Trophoblast cell (in vitro differentiated cells and primary cell): ENCODE measurements around the gene USP49.

Experiments used
- DNase-seq, 2 donors: peaks; one replicate each; pipeline ENCODE4 v3.0.0-alpha.2; 2016
- H2AFZ ChIP-seq: 2 replicates; pipeline ENCODE4 v1.6.1; 2013; ENCODE audit warnings: low read length, moderate library complexity, mild to moderate bottlenecking; ENCODE audit not compliant: insufficient read depth, poor library complexity
- H2AK5ac ChIP-seq: 2 replicates; pipeline ENCODE4 v1.6.1; 2013; ENCODE audit warnings: mild to moderate bottlenecking, low read length
- H2BK120ac ChIP-seq: 2 replicates; pipeline ENCODE4 v1.6.1; 2013; ENCODE audit warnings: low read length, mild to moderate bottlenecking, moderate library complexity; ENCODE audit not compliant: insufficient read depth, poor library complexity
- H2BK12ac ChIP-seq: 2 replicates; pipeline ENCODE4 v1.6.1; 2013; ENCODE audit warnings: mild to moderate bottlenecking, low read length, moderate library complexity
- H2BK5ac ChIP-seq: 2 replicates; pipeline ENCODE4 v1.6.1; 2013; ENCODE audit warnings: low read length, low read depth, moderate library complexity, mild to moderate bottlenecking; ENCODE audit not compliant: poor library complexity
- H3K14ac ChIP-seq: 2 replicates; pipeline ENCODE4 v1.6.1; 2013; ENCODE audit warnings: mild to moderate bottlenecking, low read length
- H3K18ac ChIP-seq: 2 replicates; pipeline ENCODE4 v1.6.1; 2013; ENCODE audit warnings: mild to moderate bottlenecking, low read length
- H3K23ac ChIP-seq: 2 replicates; pipeline ENCODE4 v1.6.1; 2013; ENCODE audit warnings: low read length
- H3K27ac ChIP-seq: 2 replicates; pipeline ENCODE4 v1.5.1; 2013; ENCODE audit warnings: low read depth, mild to moderate bottlenecking, inconsistent platforms, low read length, moderate library complexity
- H3K27me3 ChIP-seq: 2 replicates; pipeline ENCODE4 v1.6.1; 2013; ENCODE audit warnings: inconsistent platforms, mild to moderate bottlenecking, low read length, moderate library complexity; ENCODE audit not compliant: insufficient read depth
- H3K36me3 ChIP-seq, 2 experiments: 1 replicate in 1 of 2; 2 replicates in 1 of 2; pipeline ENCODE4 v1.6.1; 2013; ENCODE audit warnings: low read length in 2 of 2, mild to moderate bottlenecking in 2 of 2, moderate library complexity in 1 of 2; ENCODE audit not compliant: insufficient read depth in 2 of 2, control insufficient read depth in 1 of 2
- H3K4ac ChIP-seq: 2 replicates; pipeline ENCODE4 v1.6.1; 2013; ENCODE audit warnings: low read depth, mild to moderate bottlenecking, low read length, moderate library complexity
- H3K4me1 ChIP-seq, 2 experiments: 1 replicate in 1 of 2; 2 replicates in 1 of 2; pipeline ENCODE4 v1.6.1; 2013; ENCODE audit warnings: low read length in 2 of 2, mild to moderate bottlenecking in 2 of 2, moderate library complexity in 1 of 2; ENCODE audit not compliant: insufficient read depth in 2 of 2, control insufficient read depth in 1 of 2
- H3K4me2 ChIP-seq: 2 replicates; pipeline ENCODE4 v1.6.1; 2013; ENCODE audit warnings: inconsistent platforms, mild to moderate bottlenecking, low read length, moderate library complexity
- H3K4me3 ChIP-seq: 2 replicates; pipeline ENCODE4 v1.5.1; 2013; ENCODE audit warnings: mild to moderate bottlenecking, low read depth, low read length, inconsistent platforms
- H3K79me1 ChIP-seq: one replicate; pipeline ENCODE4 v1.6.1; 2013; ENCODE audit warnings: low read length
- H3K79me2 ChIP-seq: 2 replicates; pipeline ENCODE4 v1.6.1; 2013; ENCODE audit warnings: low read length, mild to moderate bottlenecking; ENCODE audit not compliant: control insufficient read depth, insufficient read depth, poor library complexity
- H3K9ac ChIP-seq: 2 replicates; pipeline ENCODE4 v1.6.1; 2013; ENCODE audit warnings: mild to moderate bottlenecking, low read length
- H3K9me3 ChIP-seq: 2 replicates; pipeline ENCODE4 v1.6.1; 2013; ENCODE audit warnings: low read depth, mild to moderate bottlenecking, control low read depth, inconsistent platforms, low read length; ENCODE audit not compliant: insufficient read depth
- H4K12ac ChIP-seq: 2 replicates; pipeline ENCODE4 v1.6.1; 2013; ENCODE audit warnings: low read depth, mild to moderate bottlenecking, low read length, moderate library complexity
- H4K8ac ChIP-seq: 2 replicates; pipeline ENCODE4 v1.6.1; 2013; ENCODE audit warnings: low read depth, mild to moderate bottlenecking, low read length, moderate library complexity
- H4K91ac ChIP-seq: one replicate; pipeline ENCODE4 v1.6.1; 2013; ENCODE audit warnings: low read depth, mild to moderate bottlenecking, low read length, moderate library complexity
- WGBS: extraction: QIAGEN DNeasy Blood & Tissue Kit; methylation state at CpG from one replicate; pipeline ENCODE4 v1.1.7; 2013; ENCODE audit warnings: missing lambda C conversion rate; ENCODE audit not compliant: insufficient read length, insufficient coverage; ENCODE audit errors: extremely low coverage; 5-methylcytosine and 5-hydroxymethylcytosine counted together

Gene USP49

DNA sequence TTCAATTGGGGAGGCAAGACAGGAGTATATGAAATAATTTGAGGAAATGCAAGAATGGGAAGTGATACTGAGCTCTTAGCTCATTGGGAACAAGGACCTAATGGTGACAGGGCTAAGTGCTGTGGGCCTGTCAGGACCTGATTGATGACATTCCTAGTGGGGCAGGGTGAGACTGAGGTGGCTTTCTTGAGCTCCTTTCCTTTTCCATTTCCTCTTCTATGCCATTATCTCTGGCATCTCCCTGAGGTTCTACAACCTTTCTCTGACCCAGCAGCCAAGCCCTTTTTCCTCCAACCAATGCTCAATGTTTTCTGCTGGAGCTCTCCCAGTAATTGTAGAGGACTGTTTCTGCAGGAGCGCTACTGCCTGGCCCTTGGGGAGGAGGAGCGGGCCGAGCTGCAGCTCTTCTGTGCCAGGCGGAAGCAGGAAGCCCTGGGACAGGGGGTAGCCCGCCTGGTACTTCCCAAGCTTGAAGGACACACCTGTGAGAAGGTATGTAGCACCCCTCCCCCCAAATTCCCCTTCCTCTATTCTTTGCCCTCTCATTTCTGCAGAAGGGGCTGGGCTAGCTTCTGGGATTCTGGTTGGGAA, 110.5 kb downstream of the USP49 start:
- peaks cover 17 to 26% of the 10 kb centered on the region in 2 experiments for H3K4me1 ChIP-seq
- no peaks in the 10 kb centered on the region for H3K27me3 ChIP-seq
- no peak overlapping the region for H3K27ac ChIP-seq
- H2BK5ac ChIP-seq: no peak overlapping the region
- no CpG with 5 or more reads among the region's 5 CpGs for WGBS
- H3K4ac ChIP-seq: no peak overlapping the region
- H3K4me3 ChIP-seq: no peak overlapping the region
- H4K12ac ChIP-seq: no peak overlapping the region
- H4K8ac ChIP-seq: no peak overlapping the region
- H2BK120ac ChIP-seq: no peak overlapping the region
- H3K14ac ChIP-seq: no peak overlapping the region
- peaks cover 12% of the 10 kb centered on the region for H3K79me1 ChIP-seq
- peaks cover 9% of the 10 kb centered on the region for H3K79me2 ChIP-seq
- H3K9me3 ChIP-seq: no peaks in the 10 kb centered on the region
- H3K18ac ChIP-seq: no peak overlapping the region
- peak; percentile 56 to 83 for DNase-seq
- no peak overlapping the region for H4K91ac ChIP-seq
- H3K9ac ChIP-seq: no peak overlapping the region
- no peak overlapping the region for H2AFZ ChIP-seq
- H2BK12ac ChIP-seq: no peak overlapping the region
- no peak overlapping the region for H3K23ac ChIP-seq
- H3K36me3 ChIP-seq: peaks cover 4 to 8% of the 10 kb centered on the region in 2 experiments
- H2AK5ac ChIP-seq: no peak overlapping the region
- H3K4me2 ChIP-seq: peak overlapping the region; percentile 22

DNA sequence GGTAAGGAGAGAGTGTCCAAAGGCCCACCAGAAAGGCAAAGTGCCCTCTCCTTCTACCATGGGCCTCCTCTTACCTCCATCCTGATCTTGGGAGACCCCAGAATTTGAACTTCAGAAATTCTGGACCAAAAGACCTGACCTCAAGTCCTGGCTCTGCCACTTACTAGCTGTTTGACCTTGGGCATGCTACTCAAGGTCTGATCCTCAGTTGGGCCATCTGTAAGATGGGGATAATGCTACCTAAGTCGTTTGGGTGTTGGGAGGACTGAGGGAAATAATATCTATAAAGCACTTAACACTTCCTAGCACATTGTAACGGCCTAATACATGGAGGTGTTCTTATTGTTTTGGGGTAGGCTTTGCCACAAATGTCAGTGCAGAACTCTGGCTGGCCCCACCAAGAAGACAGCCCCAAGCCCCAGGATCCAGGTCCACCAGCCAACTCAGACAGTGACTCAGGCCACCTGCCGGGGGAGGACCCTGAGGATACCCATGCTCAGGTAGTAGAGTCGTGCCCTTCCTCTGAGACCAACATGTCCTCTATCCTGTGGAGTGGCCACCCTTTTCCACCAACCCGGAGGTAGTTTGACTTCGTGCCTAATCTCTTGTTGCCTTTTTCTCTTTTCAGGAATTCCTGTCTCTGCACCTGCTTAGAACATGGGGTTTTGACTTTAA, 111.9 kb downstream of the USP49 start:
- Histone ChIP-seq H3K4ac (no peak overlapping the region), H4K8ac (no peak overlapping the region), H3K27ac (no peak overlapping the region), H3K36me3 (no peaks in the 10 kb centered on the region), H4K12ac (no peak overlapping the region), H4K91ac (no peak overlapping the region), H2AK5ac (no peak overlapping the region), H3K4me2 (no peak overlapping the region), H3K14ac (no peak overlapping the region), H3K79me2 (peaks cover 9% of the 10 kb centered on the region), H3K4me3 (no peak overlapping the region), H3K18ac (no peak overlapping the region), H3K9me3 (no peaks in the 10 kb centered on the region), H3K9ac (no peak overlapping the region), H2BK12ac (no peak overlapping the region), H2AFZ (no peak overlapping the region), H2BK5ac (no peak overlapping the region), H3K27me3 (no peaks in the 10 kb centered on the region), H3K23ac (no peak overlapping the region), H2BK120ac (no peak overlapping the region), H3K79me1 (peaks cover 14% of the 10 kb centered on the region), H3K4me1 (peaks cover 20 to 29% of the 10 kb centered on the region in 2 experiments)
- DNase-seq: no peak
- WGBS: no CpG with 5 or more reads among the region's 6 CpGs

DNA sequence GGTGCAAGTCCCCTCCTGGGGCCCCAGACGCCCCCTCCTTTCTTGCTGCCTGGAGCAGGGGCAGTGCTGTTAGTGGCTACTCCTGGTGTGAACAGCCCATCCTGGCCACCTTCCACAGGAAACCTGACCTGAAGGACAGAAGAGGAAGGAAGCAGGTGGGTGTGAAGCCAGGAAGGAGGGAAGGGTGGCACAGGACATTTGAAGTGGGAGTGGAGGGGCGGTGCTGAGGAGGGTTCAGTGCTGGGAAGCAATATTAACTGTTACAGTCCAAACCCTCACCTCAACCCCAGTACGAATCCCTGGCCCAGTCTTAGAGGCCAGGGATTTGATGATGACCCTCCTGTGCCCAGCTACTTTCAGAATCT, 113.8 kb downstream of the USP49 start:
- Histone ChIP-seq H3K4ac (no peak overlapping the region), H3K79me2 (no peaks in the 10 kb centered on the region), H2AK5ac (no peak overlapping the region), H2BK120ac (no peak overlapping the region), H4K91ac (no peak overlapping the region), H4K12ac (no peak overlapping the region), H3K79me1 (peaks cover 2% of the 10 kb centered on the region), H3K36me3 (peaks cover 3 to 4% of the 10 kb centered on the region in 2 experiments), H3K27me3 (no peaks in the 10 kb centered on the region), H3K4me1 (peaks cover 20 to 29% of the 10 kb centered on the region in 2 experiments), H3K9ac (no peak overlapping the region), H2AFZ (no peak overlapping the region), H3K4me3 (no peak overlapping the region), H3K23ac (no peak overlapping the region), H2BK12ac (no peak overlapping the region), H3K9me3 (no peaks in the 10 kb centered on the region), H2BK5ac (no peak overlapping the region), H3K18ac (no peak overlapping the region), H4K8ac (no peak overlapping the region), H3K14ac (no peak overlapping the region), H3K4me2 (peak overlapping the region; percentile 87), H3K27ac (no peak overlapping the region)
- DNase-seq: no peak
- no CpG with 5 or more reads among the region's 3 CpGs for WGBS

DNA sequence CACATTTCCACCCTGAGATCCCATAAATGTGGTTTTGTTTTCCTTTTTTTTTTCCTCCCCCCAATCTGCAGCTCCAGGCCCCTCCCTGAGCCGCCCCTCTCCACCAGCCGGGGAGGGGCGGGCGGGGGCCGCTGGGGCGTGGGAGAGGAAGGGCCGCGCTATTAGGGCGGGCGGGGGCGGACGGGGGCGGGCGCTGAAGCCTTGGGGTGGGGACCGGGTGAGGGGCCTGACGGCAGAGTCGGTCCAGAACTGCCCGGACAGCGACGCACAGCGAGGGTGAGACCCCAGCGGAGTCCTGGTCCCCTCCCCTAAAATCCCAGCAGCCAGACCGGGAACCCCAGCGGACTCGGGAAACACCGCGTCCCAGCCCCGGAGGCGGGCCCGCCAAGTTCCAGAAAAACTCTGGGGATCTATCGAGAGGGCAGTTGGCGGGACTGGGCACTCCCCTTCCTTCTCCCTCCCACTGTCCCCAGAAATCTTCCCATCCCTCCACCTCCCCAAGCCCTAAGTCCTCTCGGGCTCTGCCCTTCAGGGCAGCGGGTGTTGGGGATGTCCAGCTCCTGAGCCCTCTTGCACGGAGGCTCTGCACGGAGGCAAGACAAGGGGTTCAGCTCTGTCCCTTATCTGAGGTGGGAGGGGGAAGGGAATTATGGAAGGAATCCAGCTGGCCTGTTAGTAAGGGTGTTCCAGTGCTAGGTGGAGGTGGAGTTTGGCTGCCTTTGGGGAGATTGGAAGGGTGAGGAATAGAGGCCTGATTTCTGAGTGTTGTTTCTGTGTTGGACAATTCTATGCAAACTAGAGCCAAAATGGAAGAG, 114.4 kb downstream of the USP49 start, which contains the start of gene PRICKLE4:
Gene PRICKLE4 (plus strand): TSS at position 232 of the 815 bp plus-strand sequence. CDS start 2,692 bp downstream, outside the sequence.
- Histone ChIP-seq H2AFZ (peak within 1 kb of the TSS; percentile 75), H3K4ac (no peak within 1 kb of the TSS), H2BK120ac (peak within 1 kb of the TSS; percentile 34), H3K27me3 (no peaks in the 10 kb centered on the region), H3K18ac (peak within 1 kb of the TSS; percentile 72), H3K9ac (peak within 1 kb of the TSS; percentile 78), H4K8ac (peak within 1 kb of the TSS; percentile 25), H3K23ac (no peak within 1 kb of the TSS), H2AK5ac (no peak within 1 kb of the TSS), H4K91ac (peak within 1 kb of the TSS; percentile 63), H3K14ac (peak within 1 kb of the TSS; percentile 35), H4K12ac (no peak within 1 kb of the TSS), H3K79me1 (peaks cover 2% of the 10 kb centered on the region), H3K79me2 (no peaks in the 10 kb centered on the region), H3K27ac (no peak within 1 kb of the TSS), H3K4me1 (peaks cover 16 to 25% of the 10 kb centered on the region in 2 experiments), H3K4me3 (peak within 1 kb of the TSS; percentile 72), H3K36me3 (peaks cover 3 to 4% of the 10 kb centered on the region in 2 experiments), H2BK12ac (no peak within 1 kb of the TSS), H3K4me2 (peak within 1 kb of the TSS; percentile 90), H3K9me3 (no peaks in the 10 kb centered on the region), H2BK5ac (no peak within 1 kb of the TSS)
- no CpG with 5 or more reads among the region's 36 CpGs for WGBS
- DNase-seq: no peak
